ENCODE data around the gene PPP1R15B.

Gene PPP1R15B

DNA sequence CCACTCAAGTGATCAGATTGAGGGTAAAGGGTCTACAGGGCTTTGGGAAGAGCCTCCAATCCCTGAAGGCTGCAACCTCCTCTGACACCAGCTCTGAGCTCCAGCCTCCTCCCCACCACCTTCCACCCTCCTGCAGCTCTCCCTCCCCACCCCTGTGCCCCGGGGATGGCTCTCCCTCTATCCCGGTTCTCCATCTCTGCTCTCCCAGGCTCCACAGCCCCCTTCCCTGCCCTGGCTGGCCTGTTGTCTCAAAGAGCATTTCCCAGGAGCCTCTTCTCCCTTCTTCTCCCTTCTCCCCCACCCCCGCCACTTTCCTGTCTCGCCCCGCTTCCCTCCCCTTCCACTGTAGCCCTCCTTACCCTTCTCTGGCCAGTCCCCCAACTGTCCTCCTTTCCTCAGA, 53.0 kb downstream of the PPP1R15B start:
- Histone ChIP-seq H3K4me3 (no peak overlapping the region), H3K9me3 (replicated peaks in 1 of 11) (no peaks in the 10 kb centered on the region), H3K9ac (peak overlapping the region in 5 of 11 experiments; percentile 1 to 50 (median 45); a peak in 6 of 22 replicates), H3K4me2 (peak overlapping the region; percentile 61 to 95 (median 81); a peak in 20 of 22 replicates), H3K27me3 (peaks cover 0 to 5% (median 0%) of the 10 kb centered on the region in 11 experiments; a peak in 1 of 22 replicates), H3K36me3 (no peaks in the 10 kb centered on the region), H4K20me1 (no peaks in the 10 kb centered on the region), H3K27ac (peak overlapping the region in 5 of 11 experiments; percentile 16 to 72 (median 53); a peak in 8 of 22 replicates), H3K4me1 (peaks cover 22 to 85% (median 71%) of the 10 kb centered on the region in 10 experiments)
- no peak for TF ChIP-seq Cebpa-rat (IDR thresholded peaks at IDR 0.05)

DNA sequence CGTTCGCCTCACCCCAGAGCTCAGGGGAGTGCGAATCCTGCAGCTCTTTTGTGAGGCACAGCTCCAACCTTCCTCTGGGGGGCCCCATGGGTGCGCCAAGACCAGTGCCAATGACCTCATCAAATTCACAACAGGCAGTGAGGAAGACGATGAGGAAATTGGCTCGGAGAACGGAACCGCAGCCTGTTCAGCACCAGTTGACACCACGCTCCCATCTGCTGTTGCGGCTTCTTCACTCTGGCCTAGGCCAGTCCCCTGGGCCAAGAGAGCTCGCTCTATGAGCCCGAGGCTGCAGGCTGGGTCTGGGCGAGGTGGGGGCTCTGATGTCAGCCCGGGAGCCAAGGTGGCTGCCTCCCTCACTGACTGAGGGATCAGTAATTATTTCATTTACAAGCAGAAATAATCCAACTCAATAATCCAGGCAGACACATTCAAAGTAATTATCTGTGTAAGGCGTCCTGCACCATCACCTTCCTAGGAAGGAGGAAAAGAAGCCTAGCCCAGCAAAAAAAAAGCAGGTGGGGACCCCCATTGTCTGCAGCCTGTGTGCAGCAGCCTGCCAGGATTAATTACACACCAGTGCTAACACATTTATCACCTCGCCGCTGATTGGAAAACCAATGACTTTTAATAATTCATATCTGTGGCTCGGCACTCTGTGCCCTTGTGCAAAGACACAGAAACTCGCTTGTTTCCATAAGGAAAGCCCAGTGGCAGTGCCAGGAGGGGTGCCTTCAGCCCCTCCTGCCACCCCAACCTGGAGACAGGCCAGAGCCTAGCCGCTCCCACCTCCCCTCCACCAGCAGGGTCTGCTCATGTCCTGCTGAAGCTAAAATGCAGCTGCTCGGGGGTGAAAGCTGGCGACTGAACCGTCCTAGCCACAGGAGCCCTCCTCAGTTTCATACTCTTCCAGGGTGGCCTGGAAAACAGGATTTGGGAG, 53.8 kb downstream of the PPP1R15B start:
- peak overlapping the region in 7 of 11 experiments; percentile 1 to 62 (median 39); a peak in 8 of 22 replicates for H3K9ac ChIP-seq
- H3K36me3 ChIP-seq = no peaks in the 10 kb centered on the region
- no peaks in the 10 kb centered on the region for H3K9me3 ChIP-seq (replicated peaks in 1 of 11)
- peaks cover 0 to 5% (median 0%) of the 10 kb centered on the region in 11 experiments; a peak in 1 of 22 replicates for H3K27me3 ChIP-seq
- H4K20me1 ChIP-seq = no peaks in the 10 kb centered on the region
- H3K27ac ChIP-seq = peak overlapping the region in 5 of 11 experiments; percentile 16 to 72 (median 57); a peak in 8 of 22 replicates
- H3K4me3 ChIP-seq = peak overlapping the region in 1 of 10 experiments; percentile 9; a peak in 1 of 20 replicates
- TF ChIP-seq Cebpa-rat (IDR thresholded peaks at IDR 0.05) = no peak; a peak in 1 of 22 replicates
- peak overlapping the region; percentile 61 to 95 (median 81) for H3K4me2 ChIP-seq
- H3K4me1 ChIP-seq = peaks cover 18 to 77% (median 63%) of the 10 kb centered on the region in 10 experiments

DNA sequence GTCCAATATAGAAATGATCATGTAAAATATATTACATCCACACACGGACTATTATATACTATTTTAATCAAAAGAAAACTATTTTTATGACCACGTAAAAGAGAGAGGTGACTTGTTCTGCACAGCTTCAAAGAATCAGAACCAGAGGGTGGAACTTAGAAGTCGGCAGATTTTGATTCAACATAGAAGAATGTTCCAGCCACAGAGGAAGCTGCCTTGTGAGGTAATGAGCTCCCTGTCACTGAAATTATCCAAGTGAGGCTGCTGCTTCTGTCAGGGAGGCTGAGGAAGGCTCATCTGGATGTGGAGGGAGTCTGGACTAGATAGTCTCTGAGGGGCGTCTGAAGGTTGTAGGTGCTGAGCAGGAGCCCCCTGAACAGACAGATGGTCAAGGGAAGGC, 54.6 kb downstream of the PPP1R15B start:
- no peak for TF ChIP-seq Cebpa-rat (IDR thresholded peaks at IDR 0.05)
- H3K4me2 ChIP-seq = peak overlapping the region; percentile 61 to 95 (median 81)

DNA sequence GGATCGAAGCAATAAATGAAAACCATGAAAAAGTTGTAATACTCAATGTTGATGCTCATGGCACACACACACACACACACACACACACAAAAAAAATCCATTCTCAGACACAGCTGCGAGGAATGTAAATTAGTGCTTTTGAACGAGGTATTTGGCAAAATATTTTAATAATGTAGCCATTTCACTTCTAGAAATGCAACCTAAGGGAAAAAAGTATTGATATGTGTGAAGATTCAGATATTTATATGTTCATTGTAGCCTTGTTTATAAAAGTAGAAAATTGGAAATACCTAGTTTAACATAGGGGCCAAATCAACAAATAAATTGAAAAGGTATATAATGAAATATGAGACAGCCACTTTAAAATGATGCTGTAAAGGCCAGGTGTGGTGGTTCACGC, 55.7 kb downstream of the PPP1R15B start:
- Histone ChIP-seq H4K20me1 (no peaks in the 10 kb centered on the region), H3K4me2 (no peak overlapping the region), H3K4me1 (peaks cover 18 to 62% (median 49%) of the 10 kb centered on the region in 10 experiments), H3K36me3 (no peaks in the 10 kb centered on the region), H3K27me3 (peaks cover 0 to 5% (median 0%) of the 10 kb centered on the region in 11 experiments; a peak in 1 of 22 replicates), H3K27ac (no peak overlapping the region), H3K9ac (no peak overlapping the region), H3K9me3 (replicated peaks in 1 of 11) (no peaks in the 10 kb centered on the region), H3K4me3 (no peak overlapping the region)
- no peak for TF ChIP-seq Cebpa-rat (IDR thresholded peaks at IDR 0.05)

More for the DNA sequence above, 54.6 kb downstream of the PPP1R15B start:
- Histone ChIP-seq H3K9me3 (replicated peaks in 1 of 11) (no peaks in the 10 kb centered on the region), H3K27ac (peak overlapping the region in 4 of 11 experiments; percentile 45 to 72 (median 53); a peak in 8 of 22 replicates), H3K4me3 (no peak overlapping the region), H4K20me1 (no peaks in the 10 kb centered on the region), H3K27me3 (peaks cover 0 to 5% (median 0%) of the 10 kb centered on the region in 11 experiments; a peak in 1 of 22 replicates), H3K9ac (peak overlapping the region in 3 of 11 experiments; percentile 23 to 62 (median 31); a peak in 4 of 22 replicates), H3K36me3 (no peaks in the 10 kb centered on the region), H3K4me1 (peaks cover 18 to 68% (median 55%) of the 10 kb centered on the region in 10 experiments)

DNA sequence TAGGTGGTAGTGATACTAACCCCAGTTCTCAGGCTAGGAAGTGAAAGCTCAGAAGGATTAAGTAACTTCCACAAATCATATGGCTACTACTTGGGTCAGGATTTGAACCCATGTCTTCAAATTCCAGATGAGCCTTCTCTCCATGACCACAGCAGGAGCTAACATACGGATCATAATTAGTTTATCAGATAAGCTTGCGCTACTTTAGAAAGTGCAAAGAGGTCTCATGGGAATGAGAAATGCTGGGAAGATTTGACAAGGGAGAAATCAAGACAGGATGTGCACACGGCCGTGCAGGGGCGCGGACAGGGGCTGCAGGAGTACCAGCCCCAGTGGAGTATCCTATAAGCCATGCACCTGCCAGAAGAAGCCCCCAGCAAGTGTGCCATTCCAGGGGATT, 57.0 kb downstream of the PPP1R15B start:
- peak overlapping the region in 6 of 11 experiments; percentile 1 to 42 (median 25); a peak in 8 of 22 replicates for H3K4me2 ChIP-seq
- H3K4me1 ChIP-seq = peaks cover 18 to 56% (median 44%) of the 10 kb centered on the region in 10 experiments
- TF ChIP-seq Cebpa-rat (IDR thresholded peaks at IDR 0.05) = no peak
- H3K9ac ChIP-seq = no peak overlapping the region
- H3K36me3 ChIP-seq = no peaks in the 10 kb centered on the region
- no peaks in the 10 kb centered on the region; a peak in 1 of 22 replicates for H4K20me1 ChIP-seq
- H3K9me3 ChIP-seq (replicated peaks in 1 of 11) = no peaks in the 10 kb centered on the region
- H3K27me3 ChIP-seq = peaks cover 0 to 5% (median 0%) of the 10 kb centered on the region in 11 experiments; a peak in 1 of 22 replicates
- H3K4me3 ChIP-seq = no peak overlapping the region
- H3K27ac ChIP-seq = no peak overlapping the region

Measured in BLaER1 treated with 17β-estradiol and CSF1 and Interleukin-3, amounts not matched to agents 10 nM and 100 nM (cell line).